Lower leg skin (tissue), 3 donors: Measurements from ENCODE around the gene UBA7.

Source experiments
- POLR2A ChIP-seq, 2 donors: fragments of 450-650 bp; IDR thresholded peaks; one replicate each; pipeline ENCODE4 v1.6.1; 2016 to 2017; ENCODE audit warnings: antibody characterized with exemption in 2 of 2, mild to moderate bottlenecking in 1 of 2, moderate library complexity in 1 of 2
- TF ChIP-seq, protein P1 (sequence below), 3 donors: fragments of 450-650 bp; IDR thresholded peaks; one replicate each; pipeline ENCODE4 v1.5.1; 2016; ENCODE audit warnings: antibody characterized with exemption in 3 of 3, mild to moderate bottlenecking in 3 of 3, moderate library complexity in 2 of 3

DNA sequence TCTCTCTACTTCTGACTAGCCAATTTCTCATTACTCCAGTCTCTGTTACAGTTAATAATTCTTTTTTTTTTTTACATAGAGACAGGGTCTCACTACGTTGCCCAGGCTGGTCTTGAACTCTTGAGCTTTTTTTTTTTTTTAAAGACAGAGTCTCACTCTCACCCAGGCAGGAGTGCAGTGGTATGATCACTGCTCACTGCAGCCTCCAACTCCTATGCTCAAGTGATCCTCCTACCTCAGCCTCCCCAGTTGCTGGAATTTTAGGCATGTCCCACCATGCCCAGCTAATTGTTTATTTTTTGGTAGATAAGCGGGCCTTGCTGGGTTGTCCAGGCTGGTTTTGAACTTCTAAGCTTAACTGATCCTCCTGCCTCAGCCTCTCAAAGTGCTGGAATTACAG, 41.0 kb downstream of the UBA7 start:
- no peak for TF ChIP-seq POLR2A (IDR thresholded peaks at IDR 0.05)
- TF ChIP-seq, protein P1, sequence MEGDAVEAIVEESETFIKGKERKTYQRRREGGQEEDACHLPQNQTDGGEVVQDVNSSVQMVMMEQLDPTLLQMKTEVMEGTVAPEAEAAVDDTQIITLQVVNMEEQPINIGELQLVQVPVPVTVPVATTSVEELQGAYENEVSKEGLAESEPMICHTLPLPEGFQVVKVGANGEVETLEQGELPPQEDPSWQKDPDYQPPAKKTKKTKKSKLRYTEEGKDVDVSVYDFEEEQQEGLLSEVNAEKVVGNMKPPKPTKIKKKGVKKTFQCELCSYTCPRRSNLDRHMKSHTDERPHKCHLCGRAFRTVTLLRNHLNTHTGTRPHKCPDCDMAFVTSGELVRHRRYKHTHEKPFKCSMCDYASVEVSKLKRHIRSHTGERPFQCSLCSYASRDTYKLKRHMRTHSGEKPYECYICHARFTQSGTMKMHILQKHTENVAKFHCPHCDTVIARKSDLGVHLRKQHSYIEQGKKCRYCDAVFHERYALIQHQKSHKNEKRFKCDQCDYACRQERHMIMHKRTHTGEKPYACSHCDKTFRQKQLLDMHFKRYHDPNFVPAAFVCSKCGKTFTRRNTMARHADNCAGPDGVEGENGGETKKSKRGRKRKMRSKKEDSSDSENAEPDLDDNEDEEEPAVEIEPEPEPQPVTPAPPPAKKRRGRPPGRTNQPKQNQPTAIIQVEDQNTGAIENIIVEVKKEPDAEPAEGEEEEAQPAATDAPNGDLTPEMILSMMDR (IDR thresholded peaks at IDR 0.05) = no peak
